WTC11 (cell line): ENCODE data around the gene STH. TPM values are rescaled to one million over a fixed set of nuclear protein-coding genes. Genes with fewer than 3 reads are reported as not detected.

Experiments
- ATAC-seq: fragments of 200-7000 bp; cut with Tn5 transposase; 2 replicates; pipeline ENCODE4 v1.10.0; 2021; ENCODE audit warnings: mild to moderate bottlenecking, moderate library complexity
- CTCF ChIA-PET: fragments of 300-600 bp; sonication (Branson Sonifier 250); formaldehyde crosslinking; loops from one replicate; lab custom pipeline; 2021; ENCODE audit warnings: antibody characterized with exemption; lab: Charles Lee
- POLR2A ChIA-PET: fragments of 350-600 bp; sonication (Branson Sonifier 250); formaldehyde crosslinking; loops from one replicate; lab custom pipeline; 2021; ENCODE audit warnings: antibody characterized with exemption; lab: Charles Lee
- DNase-seq: peaks from one replicate; pipeline ENCODE4 v3.0.0; 2021; ENCODE audit warnings: low spot score
- H3K27ac Mint-ChIP-seq: 2 replicates; pipeline ENCODE4 v1.8.0; 2021; ENCODE audit warnings: mixed read lengths
- H3K27me3 Mint-ChIP-seq: 2 replicates; pipeline ENCODE4 v1.8.0; 2021; ENCODE audit warnings: low read depth, mild to moderate bottlenecking, moderate library complexity, mixed read lengths
- H3K36me3 Mint-ChIP-seq: 2 replicates; pipeline ENCODE4 v1.8.0; 2021; ENCODE audit warnings: mixed read lengths
- H3K4me1 Mint-ChIP-seq: 2 replicates; pipeline ENCODE4 v1.8.0; 2022; ENCODE audit warnings: mixed read lengths
- H3K4me3 Mint-ChIP-seq: 2 replicates; pipeline ENCODE4 v1.8.0; 2021; ENCODE audit warnings: mild to moderate bottlenecking, moderate library complexity, mixed read lengths
- H3K9me3 Mint-ChIP-seq: 2 replicates; pipeline ENCODE4 v1.8.0; 2021; ENCODE audit warnings: mixed read lengths
- CBFB ChIP-seq: sonication (generic); formaldehyde crosslinking; IDR thresholded peaks from 2 replicates; pipeline ENCODE4 v1.8.1; 2022; ENCODE audit warnings: mild to moderate bottlenecking, low read depth, missing genetic modification reagents
- CREB1 ChIP-seq: sonication (generic); formaldehyde crosslinking; IDR thresholded peaks from 2 replicates; pipeline ENCODE4 v1.8.0; 2023; ENCODE audit warnings: mild to moderate bottlenecking, missing genetic modification reagents
- ELF4 ChIP-seq: sonication (generic); formaldehyde crosslinking; IDR thresholded peaks from 2 replicates; pipeline ENCODE4 v1.8.1; 2022; ENCODE audit warnings: low read depth, mild to moderate bottlenecking, moderate library complexity, missing genetic modification reagents
- ETV6 ChIP-seq: sonication (generic); formaldehyde crosslinking; IDR thresholded peaks from 2 replicates; pipeline ENCODE4 v1.8.1; 2022; ENCODE audit warnings: mild to moderate bottlenecking, missing genetic modification reagents
- GRHL2 ChIP-seq: fragments of 250-450 bp; sonication (Bioruptor Pico); IDR thresholded peaks from 2 replicates; pipeline ENCODE4 v1.8.0; 2022; ENCODE audit warnings: mild to moderate bottlenecking, moderate library complexity; ENCODE audit not compliant: insufficient replicate concordance, severe bottlenecking
- HMGA2 ChIP-seq: fragments of 250-450 bp; sonication (Bioruptor Pico); IDR thresholded peaks from 2 replicates; pipeline ENCODE4 v1.4.0; 2021; ENCODE audit warnings: mild to moderate bottlenecking, moderate library complexity
- IRF2 ChIP-seq: sonication (generic); formaldehyde crosslinking; IDR thresholded peaks from 2 replicates; pipeline ENCODE4 v1.8.0; 2022; ENCODE audit warnings: low read depth, missing genetic modification reagents, borderline replicate concordance
- JAZF1 ChIP-seq: fragments of 250-450 bp; sonication (Bioruptor Pico); IDR thresholded peaks from 2 replicates; pipeline ENCODE4 v1.9.0; 2021; ENCODE audit warnings: moderate library complexity, mild to moderate bottlenecking, inconsistent platforms
- JUN ChIP-seq: sonication (generic); formaldehyde crosslinking; IDR thresholded peaks from 2 replicates; pipeline ENCODE4 v1.8.0; 2023; ENCODE audit warnings: mild to moderate bottlenecking, missing genetic modification reagents
- MLX ChIP-seq: sonication (generic); formaldehyde crosslinking; IDR thresholded peaks from 2 replicates; pipeline ENCODE4 v1.8.1; 2023; ENCODE audit warnings: mild to moderate bottlenecking, missing genetic modification reagents, moderate library complexity
- NFATC4 ChIP-seq: fragments of 250-450 bp; sonication (Bioruptor Pico); IDR thresholded peaks from 2 replicates; pipeline ENCODE4 v1.9.0; 2021; ENCODE audit warnings: mild to moderate bottlenecking
- NR1H2 ChIP-seq: sonication (generic); formaldehyde crosslinking; IDR thresholded peaks from 2 replicates; pipeline ENCODE4 v1.9.0; 2021; ENCODE audit warnings: mild to moderate bottlenecking, moderate library complexity, missing genetic modification reagents
- RORB ChIP-seq: fragments of 250-450 bp; sonication (Bioruptor Pico); IDR thresholded peaks from 2 replicates; pipeline ENCODE4 v1.9.0; 2021; ENCODE audit warnings: mild to moderate bottlenecking
- TP53 ChIP-seq: sonication (generic); formaldehyde crosslinking; IDR thresholded peaks from 2 replicates; pipeline ENCODE4 v1.8.1; 2023; ENCODE audit warnings: mild to moderate bottlenecking, missing genetic modification reagents
- ZNF263 ChIP-seq: sonication (generic); formaldehyde crosslinking; IDR thresholded peaks from 2 replicates; pipeline ENCODE4 v1.8.1; 2022; ENCODE audit warnings: low read depth, mild to moderate bottlenecking, moderate library complexity, missing genetic modification reagents
- ZNF423 ChIP-seq: fragments of 250-450 bp; sonication (Bioruptor Pico); IDR thresholded peaks from 2 replicates; pipeline ENCODE4 v2.1.2; 2022; ENCODE audit warnings: mild to moderate bottlenecking, moderate library complexity
- ZNF532 ChIP-seq: fragments of 250-450 bp; sonication (Bioruptor Pico); IDR thresholded peaks from 2 replicates; pipeline ENCODE4 v1.9.0; 2021; ENCODE audit warnings: mild to moderate bottlenecking, borderline replicate concordance
- total RNA-seq: library from RNA; stranded (reverse); gene quantifications from 3 replicates; pipeline ENCODE4 v1.2.3, GENCODE V29; 2021
- TF ChIP-seq, protein P1 (sequence below): sonication (generic); formaldehyde crosslinking; IDR thresholded peaks from 2 replicates; pipeline ENCODE4 v1.8.0; 2023; ENCODE audit warnings: missing genetic modification reagents, mild to moderate bottlenecking, borderline replicate concordance
- TF ChIP-seq, protein P2 (sequence below): sonication (generic); formaldehyde crosslinking; IDR thresholded peaks from 2 replicates; pipeline ENCODE4 v1.8.0; 2022; ENCODE audit warnings: mild to moderate bottlenecking, missing genetic modification reagents
- TF ChIP-seq, protein P3 (sequence below): sonication (generic); formaldehyde crosslinking; IDR thresholded peaks from 2 replicates; pipeline ENCODE4 v1.8.1; 2023; ENCODE audit warnings: mild to moderate bottlenecking, missing genetic modification reagents
- TF ChIP-seq, protein P4 (sequence below): sonication (generic); formaldehyde crosslinking; conservative IDR thresholded peaks from 2 replicates; pipeline ENCODE4 v1.8.1; 2022; ENCODE audit warnings: mild to moderate bottlenecking, missing genetic modification reagents

STH gene
- total RNA-seq, 1 experiment from 2014 or later = not detected

DNA sequence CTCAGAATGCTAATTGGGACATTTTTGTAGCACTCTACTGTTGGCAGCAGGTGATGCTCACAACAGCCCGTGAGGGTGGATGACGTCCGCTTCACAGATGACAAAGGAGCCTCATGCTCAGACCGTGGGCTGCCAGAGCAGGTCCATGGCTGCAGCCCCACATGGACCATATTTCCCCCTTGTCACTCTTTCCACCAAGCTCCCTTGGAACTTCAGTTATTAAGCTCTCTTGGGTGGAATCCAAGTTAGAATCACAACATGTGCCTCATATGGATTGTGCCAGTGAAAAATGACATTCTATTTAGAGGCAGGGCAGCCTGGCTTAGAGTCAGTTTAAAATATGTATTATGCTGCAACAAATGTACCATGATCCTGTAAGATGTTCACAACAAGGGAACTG, 33.2 kb upstream of the STH start (continued):
- TF ChIP-seq, protein P1, sequence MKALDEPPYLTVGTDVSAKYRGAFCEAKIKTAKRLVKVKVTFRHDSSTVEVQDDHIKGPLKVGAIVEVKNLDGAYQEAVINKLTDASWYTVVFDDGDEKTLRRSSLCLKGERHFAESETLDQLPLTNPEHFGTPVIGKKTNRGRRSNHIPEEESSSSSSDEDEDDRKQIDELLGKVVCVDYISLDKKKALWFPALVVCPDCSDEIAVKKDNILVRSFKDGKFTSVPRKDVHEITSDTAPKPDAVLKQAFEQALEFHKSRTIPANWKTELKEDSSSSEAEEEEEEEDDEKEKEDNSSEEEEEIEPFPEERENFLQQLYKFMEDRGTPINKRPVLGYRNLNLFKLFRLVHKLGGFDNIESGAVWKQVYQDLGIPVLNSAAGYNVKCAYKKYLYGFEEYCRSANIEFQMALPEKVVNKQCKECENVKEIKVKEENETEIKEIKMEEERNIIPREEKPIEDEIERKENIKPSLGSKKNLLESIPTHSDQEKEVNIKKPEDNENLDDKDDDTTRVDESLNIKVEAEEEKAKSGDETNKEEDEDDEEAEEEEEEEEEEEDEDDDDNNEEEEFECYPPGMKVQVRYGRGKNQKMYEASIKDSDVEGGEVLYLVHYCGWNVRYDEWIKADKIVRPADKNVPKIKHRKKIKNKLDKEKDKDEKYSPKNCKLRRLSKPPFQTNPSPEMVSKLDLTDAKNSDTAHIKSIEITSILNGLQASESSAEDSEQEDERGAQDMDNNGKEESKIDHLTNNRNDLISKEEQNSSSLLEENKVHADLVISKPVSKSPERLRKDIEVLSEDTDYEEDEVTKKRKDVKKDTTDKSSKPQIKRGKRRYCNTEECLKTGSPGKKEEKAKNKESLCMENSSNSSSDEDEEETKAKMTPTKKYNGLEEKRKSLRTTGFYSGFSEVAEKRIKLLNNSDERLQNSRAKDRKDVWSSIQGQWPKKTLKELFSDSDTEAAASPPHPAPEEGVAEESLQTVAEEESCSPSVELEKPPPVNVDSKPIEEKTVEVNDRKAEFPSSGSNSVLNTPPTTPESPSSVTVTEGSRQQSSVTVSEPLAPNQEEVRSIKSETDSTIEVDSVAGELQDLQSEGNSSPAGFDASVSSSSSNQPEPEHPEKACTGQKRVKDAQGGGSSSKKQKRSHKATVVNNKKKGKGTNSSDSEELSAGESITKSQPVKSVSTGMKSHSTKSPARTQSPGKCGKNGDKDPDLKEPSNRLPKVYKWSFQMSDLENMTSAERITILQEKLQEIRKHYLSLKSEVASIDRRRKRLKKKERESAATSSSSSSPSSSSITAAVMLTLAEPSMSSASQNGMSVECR (CRISPR knock-in tag) = no peak
- TF ChIP-seq ETV6 (CRISPR knock-in tag) (no peak), ZNF423 (CRISPR knock-in tag) (no peak), IRF2 (CRISPR knock-in tag) (no peak), ZNF263 (CRISPR knock-in tag) (no peak), ELF4 (CRISPR knock-in tag) (no peak), NFATC4 (CRISPR knock-in tag) (no peak), MLX (no peak), CBFB (CRISPR knock-in tag) (no peak), GRHL2 (no peak), CREB1 (no peak), NR1H2 (CRISPR knock-in tag) (no peak), HMGA2 (no peak), RORB (no peak), JAZF1 (CRISPR knock-in tag) (no peak)
- TF ChIP-seq, protein P2, sequence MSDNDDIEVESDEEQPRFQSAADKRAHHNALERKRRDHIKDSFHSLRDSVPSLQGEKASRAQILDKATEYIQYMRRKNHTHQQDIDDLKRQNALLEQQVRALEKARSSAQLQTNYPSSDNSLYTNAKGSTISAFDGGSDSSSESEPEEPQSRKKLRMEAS (CRISPR knock-in tag) = no peak

GRCh38 chr17:45966606-45967280, 32.3 kb upstream of the STH start:
- no peak overlapping the region for H3K4me3 Mint-ChIP-seq
- TF ChIP-seq ZNF263 (CRISPR knock-in tag) = no peak
- TF ChIP-seq, all 79 proteins: peak for 0
- ChIA-PET POLR2A (interaction anchor here (0.6 kb wide), 1 partner anchor 41 kb away, joined by 3 read pairs; no protein-coding TSS in a partner anchor), CTCF (interaction anchor here (3.5 kb wide), 1 partner anchor 18 kb away, joined by 16 read pairs; no protein-coding TSS in a partner anchor)
- H3K27ac Mint-ChIP-seq = no peak overlapping the region
- H3K4me1 Mint-ChIP-seq = no peaks in the 10 kb centered on the region
- H3K36me3 Mint-ChIP-seq = no peaks in the 10 kb centered on the region
- DNase-seq (no peak), ATAC-seq (no peak)
- H3K27me3 Mint-ChIP-seq = no peaks in the 10 kb centered on the region; the same call in 1 of the 2 replicates
- H3K9me3 Mint-ChIP-seq = peaks cover 8% of the 10 kb centered on the region

- H3K27me3 Mint-ChIP-seq = peaks cover under 1% of the 10 kb centered on the region; the same call in 1 of the 2 replicates
- H3K36me3 Mint-ChIP-seq = no peaks in the 10 kb centered on the region
- POLR2A ChIA-PET = no interaction called here
- CTCF ChIA-PET = interaction anchor here (3.5 kb wide), 1 partner anchor 18 kb away, joined by 16 read pairs; no protein-coding TSS in a partner anchor
- no peak overlapping the region for H3K4me3 Mint-ChIP-seq
- H3K4me1 Mint-ChIP-seq = no peaks in the 10 kb centered on the region
- no peak for DNase-seq
- ATAC-seq = no peak
- no peak overlapping the region for H3K27ac Mint-ChIP-seq
- peaks cover 9% of the 10 kb centered on the region for H3K9me3 Mint-ChIP-seq
- TF ChIP-seq ZNF532 (CRISPR knock-in tag) = no peak
- TF ChIP-seq, protein P3, sequence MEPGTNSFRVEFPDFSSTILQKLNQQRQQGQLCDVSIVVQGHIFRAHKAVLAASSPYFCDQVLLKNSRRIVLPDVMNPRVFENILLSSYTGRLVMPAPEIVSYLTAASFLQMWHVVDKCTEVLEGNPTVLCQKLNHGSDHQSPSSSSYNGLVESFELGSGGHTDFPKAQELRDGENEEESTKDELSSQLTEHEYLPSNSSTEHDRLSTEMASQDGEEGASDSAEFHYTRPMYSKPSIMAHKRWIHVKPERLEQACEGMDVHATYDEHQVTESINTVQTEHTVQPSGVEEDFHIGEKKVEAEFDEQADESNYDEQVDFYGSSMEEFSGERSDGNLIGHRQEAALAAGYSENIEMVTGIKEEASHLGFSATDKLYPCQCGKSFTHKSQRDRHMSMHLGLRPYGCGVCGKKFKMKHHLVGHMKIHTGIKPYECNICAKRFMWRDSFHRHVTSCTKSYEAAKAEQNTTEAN (CRISPR knock-in tag) = no peak
- TF ChIP-seq NR1H2 (CRISPR knock-in tag) = no peak
- TF ChIP-seq, protein P4, sequence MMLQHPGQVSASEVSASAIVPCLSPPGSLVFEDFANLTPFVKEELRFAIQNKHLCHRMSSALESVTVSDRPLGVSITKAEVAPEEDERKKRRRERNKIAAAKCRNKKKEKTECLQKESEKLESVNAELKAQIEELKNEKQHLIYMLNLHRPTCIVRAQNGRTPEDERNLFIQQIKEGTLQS (CRISPR knock-in tag) = no peak
- no peak for TF ChIP-seq JUN (CRISPR knock-in tag)
- no peak for TF ChIP-seq TP53 (CRISPR knock-in tag)
Measured at GRCh38 chr17:45967378-45967777, 31.7 kb upstream of the STH start.
